Measurements from ENCODE around the gene DRG2. TPM values are rescaled to one million over a fixed set of nuclear protein-coding genes. Genes with fewer than 3 reads are reported as not detected.

DRG2 gene
- 10 to 100 TPM; 10.4 to 28.8 (median 17.3) TPM for total RNA-seq
- long read RNA-seq, partial matches to known transcripts = 0 of 4 reads
- long read RNA-seq, other reads (novel, unspliced or antisense) = 1 of 4 reads

GRCh38 chr17:18087610-18088491 is at the start of gene DRG2:
Gene DRG2, plus strand, starts transcription at chr17:18087948. Its CDS starts 76 bp downstream, at chr17:18088024.
- no peaks in the 10 kb centered on the region for H3K27me3 ChIP-seq
- DNase-seq (peak; percentile 91 to 93 (median 93)), ATAC-seq (peak; percentile 98 to 99 (median 98))
- H3K27ac ChIP-seq = peak within 1 kb of the TSS; percentile 52 to 67 (median 64)
- WGBS (ENCODE audit: insufficient coverage, low coverage, low lambda C conversion rate, missing lambda C conversion rate) = 0% methylated on average over 18 of the region's 52 CpGs
- peak within 1 kb of the TSS; percentile 77 to 96 (median 83) for H3K4me3 ChIP-seq
- H3K9me3 ChIP-seq = no peaks in the 10 kb centered on the region
- intact Hi-C loops (cut with DNase I) = no loop called here
- no peak for TF ChIP-seq POLR2A (IDR thresholded peaks at IDR 0.05)
- TF ChIP-seq CTCF (IDR thresholded peaks at IDR 0.05) = peak in 1 of 4 donors; percentile 23
- peaks cover 0 to 13% (median 0%) of the 10 kb centered on the region in 4 donors for H3K4me1 ChIP-seq
- H3K36me3 ChIP-seq = peaks cover 0 to 4% (median 0%) of the 10 kb centered on the region in 4 donors

GRCh38 chr17:18038149-18038850 is 49.4 kb upstream of the DRG2 start:
- H3K36me3 ChIP-seq = no peaks in the 10 kb centered on the region
- ATAC-seq (no peak), DNase-seq (no peak)
- TF ChIP-seq POLR2A (IDR thresholded peaks at IDR 0.05) (no peak), CTCF (IDR thresholded peaks at IDR 0.05) (no peak)
- peaks cover 0 to 28% (median 6%) of the 10 kb centered on the region in 4 donors for H3K4me1 ChIP-seq
- H3K27me3 ChIP-seq = no peaks in the 10 kb centered on the region
- H3K9me3 ChIP-seq = no peaks in the 10 kb centered on the region
- intact Hi-C loops (cut with DNase I) = no loop called here
- 14% methylated on average over 5 of the region's 13 CpGs for WGBS (ENCODE audit: insufficient coverage, low coverage, low lambda C conversion rate, missing lambda C conversion rate)
- H3K27ac ChIP-seq = peak overlapping the region in 2 of 3 donors; percentile 50 to 69
- peak overlapping the region; percentile 87 to 90 (median 89) for H3K4me3 ChIP-seq

- Histone ChIP-seq H3K9me3 (no peaks in the 10 kb centered on the region), H3K4me3 (peak within 1 kb of the TSS; percentile 87 to 90 (median 89)), H3K4me1 (peaks cover 0 to 30% (median 6%) of the 10 kb centered on the region in 4 donors), H3K36me3 (no peaks in the 10 kb centered on the region), H3K27me3 (no peaks in the 10 kb centered on the region), H3K27ac (peak within 1 kb of the TSS; percentile 28 to 71 (median 69))
- intact Hi-C loops (cut with DNase I) = no loop called here
- DNase-seq (peak; percentile 100), ATAC-seq (peak; percentile 96 to 98 (median 97))
- 0% methylated on average over 1 of the region's 67 CpGs for WGBS (ENCODE audit: insufficient coverage, low coverage, low lambda C conversion rate, missing lambda C conversion rate)
- TF ChIP-seq CTCF (IDR thresholded peaks at IDR 0.05) (peak in 1 of 4 donors; percentile 3), POLR2A (IDR thresholded peaks at IDR 0.05) (peak; percentile 44)
Measured at GRCh38 chr17:18038861-18039534, 48.8 kb upstream of the DRG2 start, which contains the start of the genes ATPAF2 and GID4. Gene ATPAF2, minus strand, starts transcription at chr17:18039168. Its CDS starts 155 bp downstream, at chr17:18039013. Gene GID4, plus strand, starts transcription at chr17:18039408. Its CDS starts 57 bp downstream, at chr17:18039465.
